Activated CD4-positive, alpha-beta T cell treated with anti-CD3 and anti-CD28 coated beads, Interleukin-2, amount 50 U/mL, for 16 hours (primary cell): ENCODE results near the gene NEK2.
"Not testable (repeated sequence)": the region's sequence is repeated elsewhere in the genome, so short reads cannot be mapped to it uniquely, and the experiment has no call there.

Experiments used
- DNase-seq: peaks from one replicate; pipeline ENCODE4 v3.0.0-alpha.2; 2020

The NEK2 gene

GRCh38 chr1:211632117-211632807 is 43.2 kb downstream of the NEK2 start:
- no peak for DNase-seq

- no peak for DNase-seq
Observed at GRCh38 chr1:211631168-211631567, 44.3 kb downstream of the NEK2 start.

GRCh38 chr1:211630236-211631081 is 45.0 kb downstream of the NEK2 start:
- no peak for DNase-seq

GRCh38 chr1:211628417-211628816 is 47.0 kb downstream of the NEK2 start:
- no peak for DNase-seq

- DNase-seq = no peak
Observed at GRCh38 chr1:211627259-211627658, 48.2 kb downstream of the NEK2 start.

GRCh38 chr1:211625866-211626265 is 49.6 kb downstream of the NEK2 start:
- DNase-seq = not testable (repeated sequence)

GRCh38 chr1:211625040-211625439 is 50.4 kb downstream of the NEK2 start:
- DNase-seq = no peak

- peak; percentile 17 for DNase-seq
Observed at GRCh38 chr1:211623515-211623914, 51.9 kb downstream of the NEK2 start.

- no peak for DNase-seq
Observed at GRCh38 chr1:211621447-211622198, 53.8 kb downstream of the NEK2 start.

GRCh38 chr1:211620097-211620496 is 55.3 kb downstream of the NEK2 start:
- DNase-seq = no peak

GRCh38 chr1:211619033-211619996 is 56.1 kb downstream of the NEK2 start:
- no peak for DNase-seq

GRCh38 chr1:211616965-211617297 is 58.5 kb downstream of the NEK2 start:
- DNase-seq = no peak

- DNase-seq = no peak
Observed at GRCh38 chr1:211616231-211616964, 59.0 kb downstream of the NEK2 start.

GRCh38 chr1:211614615-211615014 is 60.8 kb downstream of the NEK2 start:
- no peak for DNase-seq

GRCh38 chr1:211613951-211614350 is 61.5 kb downstream of the NEK2 start:
- no peak for DNase-seq

- peak; percentile 10 for DNase-seq
Observed at GRCh38 chr1:211613108-211613947, 62.1 kb downstream of the NEK2 start.

GRCh38 chr1:211612786-211613107 is 62.7 kb downstream of the NEK2 start:
- no peak for DNase-seq
